NB4 (cell line): ENCODE data around the gene MUC15.

Experiments
- CTCF ChIP-seq: IDR thresholded peaks from one replicate; pipeline ENCODE4 v1.5.1; 2012; ENCODE audit warnings: low read depth, low read length
- MYC ChIP-seq: IDR thresholded peaks from 2 replicates; pipeline ENCODE4 v1.6.1; 2011; ENCODE audit warnings: low read depth, low read length
- POLR2A ChIP-seq: IDR thresholded peaks from 2 replicates; pipeline ENCODE4 v1.6.1; 2011; ENCODE audit warnings: mild to moderate bottlenecking; ENCODE audit not compliant: insufficient read length; ENCODE audit errors: extremely low read depth
- TF ChIP-seq, protein P1 (sequence below): IDR thresholded peaks from 2 replicates; pipeline ENCODE4 v1.6.1; 2011; ENCODE audit warnings: low read depth, low read length

- TF ChIP-seq CTCF (no peak), POLR2A (no peak), MYC (no peak)
- TF ChIP-seq, protein P1, sequence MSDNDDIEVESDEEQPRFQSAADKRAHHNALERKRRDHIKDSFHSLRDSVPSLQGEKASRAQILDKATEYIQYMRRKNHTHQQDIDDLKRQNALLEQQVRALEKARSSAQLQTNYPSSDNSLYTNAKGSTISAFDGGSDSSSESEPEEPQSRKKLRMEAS, result no peak
Observed at GRCh38 chr11:26550022-26550421, 22.0 kb downstream of the MUC15 start.
